ENCODE data around the gene TOR1A. TPM values are rescaled to one million over a fixed set of nuclear protein-coding genes. Genes with fewer than 3 reads are reported as not detected.

TOR1A gene
- total RNA-seq, 1 experiment from 2014 or later: 32.2 TPM

DNA sequence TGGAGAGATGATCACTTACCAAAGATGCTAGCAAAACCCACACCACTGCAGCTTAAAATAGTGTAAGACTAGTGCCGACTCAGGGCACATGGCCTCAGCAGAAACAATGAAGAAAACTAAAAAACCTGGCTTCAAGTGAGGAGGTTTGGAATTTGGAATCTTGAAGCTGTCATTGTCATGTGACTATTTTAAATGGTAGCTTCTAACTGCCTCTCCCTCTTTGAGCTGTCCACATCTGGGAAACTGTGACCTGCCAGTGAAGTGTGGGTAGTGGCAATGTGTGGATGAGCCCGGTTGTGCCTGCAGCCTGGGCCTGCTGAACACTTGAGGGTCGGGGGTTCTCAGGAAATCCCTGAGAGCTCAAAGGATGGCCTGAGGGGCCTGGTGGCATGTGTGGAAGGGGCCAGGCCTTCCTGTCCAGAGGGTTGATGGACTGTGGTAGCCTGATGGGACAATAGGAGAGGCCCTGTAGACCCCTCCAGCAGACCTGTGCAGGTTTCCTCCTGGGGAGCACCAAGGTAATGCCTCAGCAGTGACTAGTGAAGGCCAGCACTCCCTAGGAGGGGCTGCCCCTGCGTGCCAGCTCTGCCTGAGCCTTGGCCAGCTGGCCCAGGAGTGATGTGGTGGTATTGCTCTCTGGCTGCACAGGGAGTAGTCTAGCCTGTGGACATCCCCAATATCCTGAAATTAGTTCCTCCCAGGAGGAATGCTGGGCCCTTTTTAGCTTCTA lies 24.9 kb upstream of the TOR1A start:
- Mint-ChIP-seq H3K4me3 (ENCODE audit: unreplicated experiment) (no peak overlapping the region), H3K27me3 (ENCODE audit: insufficient read depth, unreplicated experiment) (no peaks in the 10 kb centered on the region), H3K27ac (ENCODE audit: unreplicated experiment) (no peak overlapping the region), H3K9me3 (ENCODE audit: unreplicated experiment) (no peaks in the 10 kb centered on the region), H3K4me1 (ENCODE audit: low read depth, unreplicated experiment) (no peaks in the 10 kb centered on the region), H3K36me3 (ENCODE audit: insufficient read depth, unreplicated experiment) (no peaks in the 10 kb centered on the region)
- no peaks in the 10 kb centered on the region for H3K9me3 ChIP-seq
- no peaks in the 10 kb centered on the region for H3K27me3 ChIP-seq (replicated peaks; ENCODE audit: control insufficient read depth, insufficient read depth, low read length)
- TF ChIP-seq, protein P1, sequence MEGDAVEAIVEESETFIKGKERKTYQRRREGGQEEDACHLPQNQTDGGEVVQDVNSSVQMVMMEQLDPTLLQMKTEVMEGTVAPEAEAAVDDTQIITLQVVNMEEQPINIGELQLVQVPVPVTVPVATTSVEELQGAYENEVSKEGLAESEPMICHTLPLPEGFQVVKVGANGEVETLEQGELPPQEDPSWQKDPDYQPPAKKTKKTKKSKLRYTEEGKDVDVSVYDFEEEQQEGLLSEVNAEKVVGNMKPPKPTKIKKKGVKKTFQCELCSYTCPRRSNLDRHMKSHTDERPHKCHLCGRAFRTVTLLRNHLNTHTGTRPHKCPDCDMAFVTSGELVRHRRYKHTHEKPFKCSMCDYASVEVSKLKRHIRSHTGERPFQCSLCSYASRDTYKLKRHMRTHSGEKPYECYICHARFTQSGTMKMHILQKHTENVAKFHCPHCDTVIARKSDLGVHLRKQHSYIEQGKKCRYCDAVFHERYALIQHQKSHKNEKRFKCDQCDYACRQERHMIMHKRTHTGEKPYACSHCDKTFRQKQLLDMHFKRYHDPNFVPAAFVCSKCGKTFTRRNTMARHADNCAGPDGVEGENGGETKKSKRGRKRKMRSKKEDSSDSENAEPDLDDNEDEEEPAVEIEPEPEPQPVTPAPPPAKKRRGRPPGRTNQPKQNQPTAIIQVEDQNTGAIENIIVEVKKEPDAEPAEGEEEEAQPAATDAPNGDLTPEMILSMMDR (IDR thresholded peaks at IDR 0.05; ENCODE audit: insufficient read depth in 1 of 2, low read depth in 1 of 2, low read length in 1 of 2, severe bottlenecking in 1 of 2, unreplicated experiment in 1 of 2): no peak
- no peak overlapping the region for H3K4me3 ChIP-seq (ENCODE audit: low read depth, low read length)
- ChIA-PET POLR2A (interaction anchor here (0.5 to 0.6 kb wide), 2 partner anchors 14 to 98 kb away, joined by 3 to 6 read pairs; no protein-coding TSS in a partner anchor), CTCF (no interaction called here)
- H3K4me1 ChIP-seq: no peaks in the 10 kb centered on the region; the same call in 1 of the 2 replicates
- BruUV-seq (replicated peaks): no TSS peak
- intact Hi-C loops (cut with micrococcal nuclease; ENCODE audit: unreplicated experiment): no loop called here
- no peak for DNase-seq
- no peaks in the 10 kb centered on the region for H3K36me3 ChIP-seq (ENCODE audit: control insufficient read depth, insufficient read depth, low read length)

DNA sequence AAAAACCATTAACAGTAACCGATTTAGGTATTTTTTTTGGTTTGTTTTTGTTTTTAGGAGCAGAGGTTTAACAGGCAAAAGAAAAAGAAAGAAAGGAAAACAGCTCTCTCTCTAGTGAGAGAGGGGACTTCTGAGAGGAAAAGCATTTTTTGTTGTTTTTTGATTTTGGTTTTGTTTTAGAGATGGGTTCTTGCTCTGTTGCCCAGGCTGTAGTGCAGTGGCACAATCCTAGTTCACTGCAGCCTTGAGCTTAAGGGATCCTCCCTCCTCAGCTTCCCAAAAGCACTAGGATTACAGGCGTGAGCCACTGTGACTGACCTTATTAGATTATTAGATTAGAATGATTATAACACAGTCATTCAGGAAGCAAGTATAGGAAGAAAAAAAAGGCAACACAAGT lies 21.4 kb upstream of the TOR1A start:
- no peaks in the 10 kb centered on the region for H3K36me3 ChIP-seq (ENCODE audit: control insufficient read depth, insufficient read depth, low read length)
- no peaks in the 10 kb centered on the region for H3K4me1 ChIP-seq
- POLR2A ChIA-PET: no interaction called here
- H3K4me1 Mint-ChIP-seq (ENCODE audit: low read depth, unreplicated experiment): no peaks in the 10 kb centered on the region
- TF ChIP-seq, protein P1 (IDR thresholded peaks at IDR 0.05; ENCODE audit: insufficient read depth in 1 of 2, low read depth in 1 of 2, low read length in 1 of 2, severe bottlenecking in 1 of 2, unreplicated experiment in 1 of 2): no peak
- DNase-seq: no peak
- no peak overlapping the region for H3K4me3 Mint-ChIP-seq (ENCODE audit: unreplicated experiment)
- no peaks in the 10 kb centered on the region for H3K27me3 ChIP-seq (replicated peaks; ENCODE audit: control insufficient read depth, insufficient read depth, low read length)
- no peak overlapping the region for H3K4me3 ChIP-seq (ENCODE audit: low read depth, low read length)
- H3K9me3 Mint-ChIP-seq (ENCODE audit: unreplicated experiment): no peaks in the 10 kb centered on the region
- H3K9me3 ChIP-seq: no peaks in the 10 kb centered on the region
- BruUV-seq (replicated peaks): no TSS peak
- no peaks in the 10 kb centered on the region for H3K27me3 Mint-ChIP-seq (ENCODE audit: insufficient read depth, unreplicated experiment)
- H3K36me3 Mint-ChIP-seq (ENCODE audit: insufficient read depth, unreplicated experiment): no peaks in the 10 kb centered on the region
- intact Hi-C loops (cut with micrococcal nuclease; ENCODE audit: unreplicated experiment): no loop called here
- CTCF ChIA-PET: no interaction called here
- no peak overlapping the region for H3K27ac Mint-ChIP-seq (ENCODE audit: unreplicated experiment)

DNA sequence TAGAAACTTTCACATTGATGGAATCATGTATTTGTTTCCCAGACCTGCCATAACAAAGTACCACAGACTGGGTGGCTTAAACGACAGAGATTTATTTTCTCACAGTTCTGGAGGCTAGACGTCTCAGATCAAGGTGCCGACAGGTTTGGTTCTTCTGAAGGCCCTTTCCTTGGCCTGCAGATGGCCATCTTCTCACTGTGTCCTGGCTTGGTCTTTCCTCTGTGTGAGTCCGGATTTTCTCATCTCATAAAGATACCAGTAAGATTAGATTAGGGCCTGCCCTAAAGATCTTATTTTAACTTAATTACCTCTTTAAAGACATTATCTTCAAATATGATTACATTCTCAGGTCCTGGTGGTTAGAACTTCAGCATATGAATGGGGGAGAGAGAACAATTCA lies 17.1 kb upstream of the TOR1A start:
- no peak overlapping the region for H3K27ac Mint-ChIP-seq (ENCODE audit: unreplicated experiment)
- no peaks in the 10 kb centered on the region for H3K4me1 ChIP-seq
- DNase-seq: no peak
- POLR2A ChIA-PET: no interaction called here
- no peak overlapping the region for H3K4me3 ChIP-seq (ENCODE audit: low read depth, low read length)
- H3K36me3 ChIP-seq (ENCODE audit: control insufficient read depth, insufficient read depth, low read length): no peaks in the 10 kb centered on the region
- no peaks in the 10 kb centered on the region for H3K27me3 Mint-ChIP-seq (ENCODE audit: insufficient read depth, unreplicated experiment)
- H3K9me3 ChIP-seq: no peaks in the 10 kb centered on the region
- CTCF ChIA-PET: no interaction called here
- no peak overlapping the region for H3K4me3 Mint-ChIP-seq (ENCODE audit: unreplicated experiment)
- BruUV-seq (replicated peaks): no TSS peak
- TF ChIP-seq, protein P1 (IDR thresholded peaks at IDR 0.05; ENCODE audit: insufficient read depth in 1 of 2, low read depth in 1 of 2, low read length in 1 of 2, severe bottlenecking in 1 of 2, unreplicated experiment in 1 of 2): no peak
- H3K36me3 Mint-ChIP-seq (ENCODE audit: insufficient read depth, unreplicated experiment): no peaks in the 10 kb centered on the region
- H3K27me3 ChIP-seq (replicated peaks; ENCODE audit: control insufficient read depth, insufficient read depth, low read length): no peaks in the 10 kb centered on the region
- intact Hi-C loops (cut with micrococcal nuclease; ENCODE audit: unreplicated experiment): no loop called here
- H3K4me1 Mint-ChIP-seq (ENCODE audit: low read depth, unreplicated experiment): no peaks in the 10 kb centered on the region
- no peaks in the 10 kb centered on the region for H3K9me3 Mint-ChIP-seq (ENCODE audit: unreplicated experiment)
